HG03565 (cell line): ENCODE measurements around the gene TEX44.

ENCODE experiments used
- ATAC-seq: cut with Tn5 transposase; IDR thresholded peaks from one replicate; pipeline ENCODE4 v1.9.1; 2021; ENCODE audit warnings: mild to moderate bottlenecking, moderate library complexity; ENCODE audit not compliant: unreplicated experiment

TEX44 gene

GRCh38 chr2:231604101-231604684 is 11.5 kb downstream of the TEX44 start:
- ATAC-seq = peak; percentile 27

- ATAC-seq = peak; percentile 72
Observed at GRCh38 chr2:231604685-231605606, 12.3 kb downstream of the TEX44 start.

GRCh38 chr2:231605607-231606091 is 13.0 kb downstream of the TEX44 start:
- ATAC-seq = no peak

- ATAC-seq = no peak
Observed at GRCh38 chr2:231606941-231607340, 14.3 kb downstream of the TEX44 start.

GRCh38 chr2:231611273-231612108 is 18.8 kb downstream of the TEX44 start:
- ATAC-seq = no peak

- ATAC-seq = no peak
Observed at GRCh38 chr2:231612109-231612455, 19.4 kb downstream of the TEX44 start.

- peak; percentile 33 for ATAC-seq
Observed at GRCh38 chr2:231612456-231613330, 20.0 kb downstream of the TEX44 start.

GRCh38 chr2:231613331-231613662 is 20.6 kb downstream of the TEX44 start:
- ATAC-seq = no peak

- peak; percentile 55 for ATAC-seq
Observed at GRCh38 chr2:231613663-231614558, 21.2 kb downstream of the TEX44 start.

GRCh38 chr2:231614559-231615057 is 21.9 kb downstream of the TEX44 start:
- ATAC-seq = no peak

GRCh38 chr2:231615058-231615671 is 22.5 kb downstream of the TEX44 start:
- no peak for ATAC-seq

- ATAC-seq = no peak
Observed at GRCh38 chr2:231616296-231616695, 23.6 kb downstream of the TEX44 start.

GRCh38 chr2:231617059-231617926 is 24.6 kb downstream of the TEX44 start:
- ATAC-seq = no peak

GRCh38 chr2:231621051-231621879 is 28.6 kb downstream of the TEX44 start:
- no peak for ATAC-seq

- ATAC-seq = no peak
Observed at GRCh38 chr2:231622963-231623362, 30.3 kb downstream of the TEX44 start.

GRCh38 chr2:231626449-231626848 is 33.8 kb downstream of the TEX44 start:
- ATAC-seq = no peak
